GM19238 (cell line): ENCODE data around the gene CCNJL.

Experiments
- DNase-seq: peaks from one replicate; pipeline ENCODE4 v3.0.0; 2011; ENCODE audit warnings: low spot score; ENCODE audit not compliant: insufficient read length

CCNJL gene

GRCh38 chr5:160229190-160229742 lies 83.1 kb downstream of the CCNJL start, which contains the start of gene FABP6:
TSS of gene FABP6 (plus strand) at chr5:160229506. CDS start at chr5:160229558, 52 bp downstream.
- DNase-seq: no peak

- no peak for DNase-seq
Measured at GRCh38 chr5:160227012-160227411, 85.4 kb downstream of the CCNJL start.

DNA sequence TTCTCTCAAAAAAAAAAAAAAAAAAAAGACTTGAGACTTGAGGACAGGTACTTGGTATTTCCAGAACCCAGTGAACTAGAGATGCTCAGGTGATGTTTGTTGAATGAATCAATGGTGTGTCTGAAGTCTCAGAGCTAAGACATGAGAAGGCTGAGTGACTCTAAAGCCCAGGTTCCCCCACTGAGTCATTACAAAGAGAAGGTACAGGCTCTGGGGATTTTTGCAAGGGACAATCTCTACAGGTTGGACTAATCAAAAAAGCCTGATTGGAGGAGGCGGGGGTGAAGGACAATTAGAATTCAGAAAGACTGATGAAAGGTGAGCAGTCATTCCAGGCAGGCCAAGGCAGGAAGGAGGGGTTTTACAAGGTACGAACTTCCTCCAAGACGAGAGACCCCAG lies 91.3 kb downstream of the CCNJL start:
- DNase-seq: no peak

GRCh38 chr5:160219356-160219755 lies 93.0 kb downstream of the CCNJL start:
- DNase-seq: no peak

DNA sequence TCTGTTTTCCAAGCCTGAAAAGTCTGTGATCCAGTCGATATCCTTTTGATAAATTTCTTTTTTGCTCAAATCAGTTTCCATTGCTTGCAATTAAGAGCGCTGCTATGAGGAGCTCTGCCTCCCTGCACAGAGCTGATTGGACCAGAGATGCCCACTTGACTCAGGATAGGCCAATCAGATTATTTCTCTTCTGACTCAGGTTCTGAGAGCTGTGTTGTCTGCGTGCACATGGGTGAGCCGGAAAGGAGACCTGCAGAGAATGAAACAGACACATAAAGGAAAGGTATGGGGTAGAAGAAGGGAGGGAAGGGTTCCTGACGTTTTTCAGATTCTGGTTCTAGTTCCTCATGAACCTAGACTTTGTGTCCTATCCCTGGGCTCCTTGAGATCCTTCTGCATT lies 98.8 kb downstream of the CCNJL start:
- no peak for DNase-seq

- no peak for DNase-seq
Measured at GRCh38 chr5:160211352-160211751, 101.0 kb downstream of the CCNJL start.

DNA sequence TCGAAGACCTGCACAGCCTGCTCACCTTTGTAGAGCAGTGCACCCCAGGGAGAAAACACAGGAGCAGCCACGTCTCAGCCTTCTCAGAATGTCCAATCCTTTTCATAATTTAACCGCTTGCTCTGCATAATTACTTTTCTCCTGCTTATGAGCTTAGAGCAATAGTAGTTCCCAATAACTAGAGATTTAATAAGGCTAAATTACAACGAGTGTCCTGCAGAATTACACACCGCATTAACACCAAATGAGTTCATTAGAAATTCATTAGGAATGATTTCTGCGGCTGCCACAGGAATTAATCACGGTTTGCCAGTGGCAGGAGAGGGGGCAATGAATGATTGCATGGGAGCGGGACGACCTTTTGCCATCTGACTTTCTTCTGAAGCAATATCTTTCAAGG lies 101.8 kb downstream of the CCNJL start:
- no peak for DNase-seq

DNA sequence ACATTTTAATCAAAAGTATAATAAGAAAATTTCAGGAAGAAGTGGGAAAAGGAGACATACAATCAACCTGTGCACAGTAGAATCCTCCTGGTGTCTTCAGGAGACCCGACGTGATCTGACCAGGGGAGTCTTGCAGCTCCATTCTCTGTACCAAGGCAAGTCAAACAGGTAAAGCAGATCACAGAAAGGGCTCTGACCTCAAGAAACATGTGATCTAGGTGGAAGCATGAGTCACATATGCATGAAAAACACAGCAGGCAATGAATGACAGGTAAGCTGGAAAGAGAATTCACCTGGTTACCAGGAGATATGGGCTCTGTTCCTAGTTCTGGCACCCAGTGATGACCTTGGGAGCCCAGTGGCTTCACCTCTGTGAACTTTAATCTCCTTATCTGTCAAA lies 102.4 kb downstream of the CCNJL start:
- DNase-seq: no peak

DNA sequence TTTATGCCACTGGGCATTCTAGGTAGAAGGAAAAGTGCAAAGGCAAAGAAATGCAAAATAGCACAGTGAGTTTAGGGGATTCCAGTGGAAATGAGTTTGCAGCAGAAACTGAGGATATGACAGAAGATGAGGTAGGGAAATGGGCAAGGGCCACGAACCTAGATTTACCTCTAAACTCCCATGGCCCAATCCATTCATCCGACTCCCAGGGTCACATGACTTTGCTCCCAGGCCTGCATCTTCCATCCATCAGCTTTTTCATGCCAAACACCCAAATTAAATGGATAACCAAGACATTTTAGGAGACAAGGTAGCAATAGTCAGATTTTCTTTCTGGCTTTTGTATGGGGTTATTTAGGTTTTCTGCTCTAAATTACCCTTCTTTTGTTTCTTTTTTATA lies 105.3 kb downstream of the CCNJL start:
- no peak for DNase-seq
